GM12878 (cell line): ENCODE measurements around the gene PHPT1. TPM values are rescaled to one million over a fixed set of nuclear protein-coding genes. Genes with fewer than 3 reads are reported as not detected.

ENCODE experiments used
- CHD1 ChIP-seq: IDR thresholded peaks from 2 replicates; pipeline ENCODE4 v1.6.1; 2012; ENCODE audit warnings: low read depth, low read length, improper control_type of control experiment
- ETV6 ChIP-seq, 2 experiments: fragments of 450-650 bp in 1 of 2; IDR thresholded peaks in 1 of 2; conservative IDR thresholded peaks in 1 of 2; 2 replicates each; pipeline ENCODE4 v1.6.1; 2014; ENCODE audit warnings: antibody characterized with exemption in 1 of 2, borderline replicate concordance in 1 of 2, low read depth in 1 of 2, mild to moderate bottlenecking in 1 of 2, moderate library complexity in 1 of 2
- LARP7 ChIP-seq: fragments of 450-650 bp; IDR thresholded peaks from 2 replicates; pipeline ENCODE4 v1.6.1; 2017; ENCODE audit warnings: mild to moderate bottlenecking
- PML ChIP-seq: IDR thresholded peaks from 2 replicates; pipeline ENCODE4 v1.6.1; 2012; ENCODE audit warnings: low read length, inconsistent platforms
- TCF7 ChIP-seq: IDR thresholded peaks from 2 replicates; pipeline ENCODE4 v1.6.1; 2014; ENCODE audit warnings: antibody characterized with exemption, borderline replicate concordance
- YBX1 ChIP-seq: fragments of 450-650 bp; IDR thresholded peaks from 2 replicates; pipeline ENCODE4 v1.6.1; 2016; ENCODE audit warnings: antibody characterized with exemption
- ZBED1 ChIP-seq: IDR thresholded peaks from 2 replicates; pipeline ENCODE4 v1.6.1; 2016; ENCODE audit warnings: borderline replicate concordance
- ZNF24 ChIP-seq: fragments of 450-650 bp; IDR thresholded peaks from 2 replicates; pipeline ENCODE4 v1.6.1; 2017; ENCODE audit warnings: antibody characterized with exemption, mild to moderate bottlenecking
- ZZZ3 ChIP-seq: IDR thresholded peaks from 2 replicates; pipeline ENCODE4 v1.6.1; 2011; ENCODE audit warnings: low read depth; ENCODE audit not compliant: control insufficient read depth, insufficient read length
- polyA plus RNA-seq, 11 experiments: library from polyadenylated mRNA; depleted of rRNA in 4 of 11; unstranded in 6 of 11; stranded (reverse) in 5 of 11; fragments of >200 nt; fragmentation: Nextera tagmentation in 4 of 11; fragmentation: Illumina TruSeq in 1 of 11; extraction: Ambion mirVana in 4 of 11; extraction: Trizol in 1 of 11; gene quantifications; 1 replicate in 1 of 11; 2 replicates in 10 of 11; pipeline versions ENCODE4 v1.2.1 to v1.2.3, GENCODE V29; 2011 to 2016; ENCODE audit warnings: inconsistent platforms in 2 of 11, missing spikeins in 2 of 11, low read depth in 1 of 11
- total RNA-seq, 4 experiments: library from RNA; depleted of rRNA in 3 of 4; stranded (reverse); fragments of >200 nt in 3 of 4; fragmentation: Illumina TruSeq in 1 of 4; extraction: Trizol in 1 of 4; gene quantifications; 2 replicates each; pipeline versions ENCODE4 v1.2.1 to v1.2.3, GENCODE V29; 2013 to 2021
- TF ChIP-seq, protein P1 (sequence below): fragments of 450-650 bp; IDR thresholded peaks from 2 replicates; pipeline ENCODE4 v1.6.1; 2016; ENCODE audit warnings: mild to moderate bottlenecking, moderate library complexity, borderline replicate concordance
- TF ChIP-seq, protein P2 (sequence below): fragments of 450-650 bp; IDR thresholded peaks from 2 replicates; pipeline ENCODE4 v1.6.1; 2017; ENCODE audit warnings: mild to moderate bottlenecking, low read depth, inconsistent platforms; ENCODE audit not compliant: poor library complexity, severe bottlenecking

Gene PHPT1
- total and polyA plus RNA-seq, 10 of the 15 experiments (the other 5 are each of a cell fraction or from before 2014, with no cell fraction given) = 56.2 to 323 (median 140) TPM

DNA sequence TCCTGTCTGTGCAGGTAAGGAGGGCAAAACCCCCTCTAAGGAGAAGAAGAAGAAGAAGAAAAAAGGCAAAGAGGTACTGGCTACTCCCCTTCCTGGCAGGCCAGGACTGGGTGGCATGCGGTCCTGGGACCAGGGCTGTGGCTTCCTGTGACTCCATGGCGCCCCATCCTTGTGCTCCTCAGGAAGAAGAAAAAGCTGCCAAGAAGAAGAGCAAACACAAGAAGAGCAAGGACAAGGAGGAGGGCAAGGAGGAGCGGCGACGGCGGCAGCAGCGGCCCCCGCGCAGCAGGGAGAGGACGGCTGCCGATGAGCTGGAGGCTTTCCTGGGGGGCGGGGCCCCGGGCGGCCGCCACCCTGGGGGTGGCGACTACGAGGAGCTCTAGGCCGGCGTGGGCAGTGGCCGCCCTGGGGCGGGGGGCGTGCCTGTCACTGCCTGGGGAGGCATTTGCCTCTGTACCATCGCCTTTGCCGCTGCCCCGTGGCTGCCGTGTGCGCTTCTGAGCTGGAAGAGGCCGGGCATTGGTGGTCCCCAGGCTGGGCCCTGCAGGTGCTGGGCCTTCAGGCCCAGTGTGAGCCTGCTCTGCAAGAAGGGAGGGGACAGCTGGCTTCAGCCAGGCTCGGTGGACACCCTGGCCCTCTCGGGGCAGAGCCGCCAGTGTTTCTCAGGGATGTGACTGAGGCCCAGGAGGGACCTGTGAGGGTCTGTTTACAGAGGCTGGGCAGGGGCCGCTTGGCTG is 8.9 kb upstream of the PHPT1 start (continued):
- TF ChIP-seq, protein P1, sequence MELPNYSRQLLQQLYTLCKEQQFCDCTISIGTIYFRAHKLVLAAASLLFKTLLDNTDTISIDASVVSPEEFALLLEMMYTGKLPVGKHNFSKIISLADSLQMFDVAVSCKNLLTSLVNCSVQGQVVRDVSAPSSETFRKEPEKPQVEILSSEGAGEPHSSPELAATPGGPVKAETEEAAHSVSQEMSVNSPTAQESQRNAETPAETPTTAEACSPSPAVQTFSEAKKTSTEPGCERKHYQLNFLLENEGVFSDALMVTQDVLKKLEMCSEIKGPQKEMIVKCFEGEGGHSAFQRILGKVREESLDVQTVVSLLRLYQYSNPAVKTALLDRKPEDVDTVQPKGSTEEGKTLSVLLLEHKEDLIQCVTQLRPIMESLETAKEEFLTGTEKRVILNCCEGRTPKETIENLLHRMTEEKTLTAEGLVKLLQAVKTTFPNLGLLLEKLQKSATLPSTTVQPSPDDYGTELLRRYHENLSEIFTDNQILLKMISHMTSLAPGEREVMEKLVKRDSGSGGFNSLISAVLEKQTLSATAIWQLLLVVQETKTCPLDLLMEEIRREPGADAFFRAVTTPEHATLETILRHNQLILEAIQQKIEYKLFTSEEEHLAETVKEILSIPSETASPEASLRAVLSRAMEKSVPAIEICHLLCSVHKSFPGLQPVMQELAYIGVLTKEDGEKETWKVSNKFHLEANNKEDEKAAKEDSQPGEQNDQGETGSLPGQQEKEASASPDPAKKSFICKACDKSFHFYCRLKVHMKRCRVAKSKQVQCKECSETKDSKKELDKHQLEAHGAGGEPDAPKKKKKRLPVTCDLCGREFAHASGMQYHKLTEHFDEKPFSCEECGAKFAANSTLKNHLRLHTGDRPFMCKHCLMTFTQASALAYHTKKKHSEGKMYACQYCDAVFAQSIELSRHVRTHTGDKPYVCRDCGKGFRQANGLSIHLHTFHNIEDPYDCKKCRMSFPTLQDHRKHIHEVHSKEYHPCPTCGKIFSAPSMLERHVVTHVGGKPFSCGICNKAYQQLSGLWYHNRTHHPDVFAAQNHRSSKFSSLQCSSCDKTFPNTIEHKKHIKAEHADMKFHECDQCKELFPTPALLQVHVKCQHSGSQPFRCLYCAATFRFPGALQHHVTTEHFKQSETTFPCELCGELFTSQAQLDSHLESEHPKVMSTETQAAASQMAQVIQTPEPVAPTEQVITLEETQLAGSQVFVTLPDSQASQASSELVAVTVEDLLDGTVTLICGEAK = no peak
- TF ChIP-seq ZZZ3 = no peak
- TF ChIP-seq YBX1 = no peak
- TF ChIP-seq ZBED1 = no peak
- TF ChIP-seq ETV6 (conservative IDR thresholded peaks at IDR 0.05 in 1 of 2, IDR thresholded peaks at IDR 0.05 in 1 of 2; ENCODE audit: borderline replicate concordance in 1 of 2, low read depth in 1 of 2) = no peak
- no peak for TF ChIP-seq CHD1
- TF ChIP-seq, protein P2, sequence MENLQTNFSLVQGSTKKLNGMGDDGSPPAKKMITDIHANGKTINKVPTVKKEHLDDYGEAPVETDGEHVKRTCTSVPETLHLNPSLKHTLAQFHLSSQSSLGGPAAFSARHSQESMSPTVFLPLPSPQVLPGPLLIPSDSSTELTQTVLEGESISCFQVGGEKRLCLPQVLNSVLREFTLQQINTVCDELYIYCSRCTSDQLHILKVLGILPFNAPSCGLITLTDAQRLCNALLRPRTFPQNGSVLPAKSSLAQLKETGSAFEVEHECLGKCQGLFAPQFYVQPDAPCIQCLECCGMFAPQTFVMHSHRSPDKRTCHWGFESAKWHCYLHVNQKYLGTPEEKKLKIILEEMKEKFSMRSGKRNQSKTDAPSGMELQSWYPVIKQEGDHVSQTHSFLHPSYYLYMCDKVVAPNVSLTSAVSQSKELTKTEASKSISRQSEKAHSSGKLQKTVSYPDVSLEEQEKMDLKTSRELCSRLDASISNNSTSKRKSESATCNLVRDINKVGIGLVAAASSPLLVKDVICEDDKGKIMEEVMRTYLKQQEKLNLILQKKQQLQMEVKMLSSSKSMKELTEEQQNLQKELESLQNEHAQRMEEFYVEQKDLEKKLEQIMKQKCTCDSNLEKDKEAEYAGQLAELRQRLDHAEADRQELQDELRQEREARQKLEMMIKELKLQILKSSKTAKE = no peak
- TF ChIP-seq LARP7 = no peak
- no peak for TF ChIP-seq PML
- no peak for TF ChIP-seq ZNF24
- no peak for TF ChIP-seq TCF7
